Trophoblast cell (in vitro differentiated cells and primary cell): ENCODE data around the gene ARHGAP10.

Experiments used
- DNase-seq, 2 donors: peaks; one replicate each; pipeline ENCODE4 v3.0.0-alpha.2; 2016
- H2AFZ ChIP-seq: 2 replicates; pipeline ENCODE4 v1.6.1; 2013; ENCODE audit warnings: low read length, moderate library complexity, mild to moderate bottlenecking; ENCODE audit not compliant: insufficient read depth, poor library complexity
- H2AK5ac ChIP-seq: 2 replicates; pipeline ENCODE4 v1.6.1; 2013; ENCODE audit warnings: mild to moderate bottlenecking, low read length
- H2BK120ac ChIP-seq: 2 replicates; pipeline ENCODE4 v1.6.1; 2013; ENCODE audit warnings: low read length, mild to moderate bottlenecking, moderate library complexity; ENCODE audit not compliant: insufficient read depth, poor library complexity
- H2BK12ac ChIP-seq: 2 replicates; pipeline ENCODE4 v1.6.1; 2013; ENCODE audit warnings: mild to moderate bottlenecking, low read length, moderate library complexity
- H2BK5ac ChIP-seq: 2 replicates; pipeline ENCODE4 v1.6.1; 2013; ENCODE audit warnings: low read length, low read depth, moderate library complexity, mild to moderate bottlenecking; ENCODE audit not compliant: poor library complexity
- H3K14ac ChIP-seq: 2 replicates; pipeline ENCODE4 v1.6.1; 2013; ENCODE audit warnings: mild to moderate bottlenecking, low read length
- H3K18ac ChIP-seq: 2 replicates; pipeline ENCODE4 v1.6.1; 2013; ENCODE audit warnings: mild to moderate bottlenecking, low read length
- H3K23ac ChIP-seq: 2 replicates; pipeline ENCODE4 v1.6.1; 2013; ENCODE audit warnings: low read length
- H3K27ac ChIP-seq: 2 replicates; pipeline ENCODE4 v1.5.1; 2013; ENCODE audit warnings: low read depth, mild to moderate bottlenecking, inconsistent platforms, low read length, moderate library complexity
- H3K27me3 ChIP-seq: 2 replicates; pipeline ENCODE4 v1.6.1; 2013; ENCODE audit warnings: inconsistent platforms, mild to moderate bottlenecking, low read length, moderate library complexity; ENCODE audit not compliant: insufficient read depth
- H3K36me3 ChIP-seq, 2 experiments: 1 replicate in 1 of 2; 2 replicates in 1 of 2; pipeline ENCODE4 v1.6.1; 2013; ENCODE audit warnings: low read length in 2 of 2, mild to moderate bottlenecking in 2 of 2, moderate library complexity in 1 of 2; ENCODE audit not compliant: insufficient read depth in 2 of 2, control insufficient read depth in 1 of 2
- H3K4ac ChIP-seq: 2 replicates; pipeline ENCODE4 v1.6.1; 2013; ENCODE audit warnings: low read depth, mild to moderate bottlenecking, low read length, moderate library complexity
- H3K4me1 ChIP-seq, 2 experiments: 1 replicate in 1 of 2; 2 replicates in 1 of 2; pipeline ENCODE4 v1.6.1; 2013; ENCODE audit warnings: low read length in 2 of 2, mild to moderate bottlenecking in 2 of 2, moderate library complexity in 1 of 2; ENCODE audit not compliant: insufficient read depth in 2 of 2, control insufficient read depth in 1 of 2
- H3K4me2 ChIP-seq: 2 replicates; pipeline ENCODE4 v1.6.1; 2013; ENCODE audit warnings: inconsistent platforms, mild to moderate bottlenecking, low read length, moderate library complexity
- H3K4me3 ChIP-seq: 2 replicates; pipeline ENCODE4 v1.5.1; 2013; ENCODE audit warnings: mild to moderate bottlenecking, low read depth, low read length, inconsistent platforms
- H3K79me1 ChIP-seq: one replicate; pipeline ENCODE4 v1.6.1; 2013; ENCODE audit warnings: low read length
- H3K79me2 ChIP-seq: 2 replicates; pipeline ENCODE4 v1.6.1; 2013; ENCODE audit warnings: low read length, mild to moderate bottlenecking; ENCODE audit not compliant: control insufficient read depth, insufficient read depth, poor library complexity
- H3K9ac ChIP-seq: 2 replicates; pipeline ENCODE4 v1.6.1; 2013; ENCODE audit warnings: mild to moderate bottlenecking, low read length
- H3K9me3 ChIP-seq: 2 replicates; pipeline ENCODE4 v1.6.1; 2013; ENCODE audit warnings: low read depth, mild to moderate bottlenecking, control low read depth, inconsistent platforms, low read length; ENCODE audit not compliant: insufficient read depth
- H4K12ac ChIP-seq: 2 replicates; pipeline ENCODE4 v1.6.1; 2013; ENCODE audit warnings: low read depth, mild to moderate bottlenecking, low read length, moderate library complexity
- H4K8ac ChIP-seq: 2 replicates; pipeline ENCODE4 v1.6.1; 2013; ENCODE audit warnings: low read depth, mild to moderate bottlenecking, low read length, moderate library complexity
- H4K91ac ChIP-seq: one replicate; pipeline ENCODE4 v1.6.1; 2013; ENCODE audit warnings: low read depth, mild to moderate bottlenecking, low read length, moderate library complexity
- WGBS: extraction: QIAGEN DNeasy Blood & Tissue Kit; methylation state at CpG from one replicate; pipeline ENCODE4 v1.1.7; 2013; ENCODE audit warnings: missing lambda C conversion rate; ENCODE audit not compliant: insufficient read length, insufficient coverage; ENCODE audit errors: extremely low coverage; 5-methylcytosine and 5-hydroxymethylcytosine counted together

The ARHGAP10 gene

GRCh38 chr4:148089624-148090023 lies 357.7 kb downstream of the ARHGAP10 start:
- no peak overlapping the region for H4K91ac ChIP-seq
- H3K4ac ChIP-seq = no peak overlapping the region
- no peaks in the 10 kb centered on the region for H3K79me1 ChIP-seq
- H3K14ac ChIP-seq = no peak overlapping the region
- no peak overlapping the region for H2BK120ac ChIP-seq
- H3K9me3 ChIP-seq = peaks cover 5% of the 10 kb centered on the region
- H4K8ac ChIP-seq = no peak overlapping the region
- no peak for DNase-seq
- H3K27ac ChIP-seq = no peak overlapping the region
- H3K4me2 ChIP-seq = no peak overlapping the region
- no peaks in the 10 kb centered on the region for H3K79me2 ChIP-seq
- H3K9ac ChIP-seq = no peak overlapping the region
- H2BK12ac ChIP-seq = no peak overlapping the region
- H3K4me3 ChIP-seq = no peak overlapping the region
- H2AFZ ChIP-seq = no peak overlapping the region
- H4K12ac ChIP-seq = no peak overlapping the region
- no peak overlapping the region for H2BK5ac ChIP-seq
- H3K23ac ChIP-seq = no peak overlapping the region
- no CpG with 5 or more reads among the region's 6 CpGs for WGBS
- H3K18ac ChIP-seq = no peak overlapping the region
- H3K4me1 ChIP-seq = no peaks in the 10 kb centered on the region
- H3K27me3 ChIP-seq = no peaks in the 10 kb centered on the region
- no peak overlapping the region for H2AK5ac ChIP-seq
- H3K36me3 ChIP-seq = no peaks in the 10 kb centered on the region

- no CpG with 5 or more reads among the region's 6 CpGs for WGBS
- no peak overlapping the region for H2AK5ac ChIP-seq
Observed at GRCh38 chr4:148090029-148090428, 358.1 kb downstream of the ARHGAP10 start.

GRCh38 chr4:148090503-148091476 lies 358.9 kb downstream of the ARHGAP10 start:
- H3K9ac ChIP-seq = no peak overlapping the region
- no peak overlapping the region for H3K18ac ChIP-seq
- no peaks in the 10 kb centered on the region for H3K79me1 ChIP-seq
- no peak overlapping the region for H4K91ac ChIP-seq
- H3K27ac ChIP-seq = no peak overlapping the region
- H2BK5ac ChIP-seq = no peak overlapping the region
- H3K4ac ChIP-seq = no peak overlapping the region
- no peak overlapping the region for H3K14ac ChIP-seq
- no CpG with 5 or more reads among the region's 17 CpGs for WGBS
- no peak overlapping the region for H3K4me2 ChIP-seq
- no peak overlapping the region for H3K23ac ChIP-seq
- H4K8ac ChIP-seq = no peak overlapping the region
- H2AFZ ChIP-seq = no peak overlapping the region
- H3K79me2 ChIP-seq = no peaks in the 10 kb centered on the region
- no peak overlapping the region for H2AK5ac ChIP-seq
- no peaks in the 10 kb centered on the region for H3K27me3 ChIP-seq
- no peak overlapping the region for H2BK12ac ChIP-seq
- no peak overlapping the region for H3K4me3 ChIP-seq
- no peak overlapping the region for H2BK120ac ChIP-seq
- H4K12ac ChIP-seq = no peak overlapping the region
- peaks cover 6% of the 10 kb centered on the region for H3K9me3 ChIP-seq
- no peaks in the 10 kb centered on the region for H3K4me1 ChIP-seq
- no peak for DNase-seq
- no peaks in the 10 kb centered on the region for H3K36me3 ChIP-seq

More at GRCh38 chr4:148090029-148090428, 358.1 kb downstream of the ARHGAP10 start:
- Histone ChIP-seq H3K9me3 (peaks cover 5% of the 10 kb centered on the region), H4K12ac (no peak overlapping the region), H3K27me3 (no peaks in the 10 kb centered on the region), H4K91ac (no peak overlapping the region), H3K4ac (no peak overlapping the region), H3K4me2 (no peak overlapping the region), H3K4me3 (no peak overlapping the region), H3K9ac (no peak overlapping the region), H3K14ac (no peak overlapping the region), H3K18ac (no peak overlapping the region), H2AFZ (no peak overlapping the region), H3K4me1 (no peaks in the 10 kb centered on the region), H2BK5ac (no peak overlapping the region), H3K27ac (no peak overlapping the region), H3K23ac (no peak overlapping the region), H2BK120ac (no peak overlapping the region), H2BK12ac (no peak overlapping the region), H4K8ac (no peak overlapping the region), H3K79me1 (no peaks in the 10 kb centered on the region), H3K36me3 (no peaks in the 10 kb centered on the region), H3K79me2 (no peaks in the 10 kb centered on the region)
- no peak for DNase-seq

GRCh38 chr4:148091896-148092295 lies 360.0 kb downstream of the ARHGAP10 start:
- H4K8ac ChIP-seq = no peak overlapping the region
- H3K27ac ChIP-seq = no peak overlapping the region
- no CpG with 5 or more reads among the region's 4 CpGs for WGBS

More at GRCh38 chr4:148091896-148092295, 360.0 kb downstream of the ARHGAP10 start:
- H3K14ac ChIP-seq = no peak overlapping the region
- DNase-seq = no peak
- no peak overlapping the region for H2BK12ac ChIP-seq
- H3K9me3 ChIP-seq = peaks cover 6% of the 10 kb centered on the region
- no peak overlapping the region for H4K91ac ChIP-seq
- H2AK5ac ChIP-seq = no peak overlapping the region
- no peak overlapping the region for H3K9ac ChIP-seq
- H2AFZ ChIP-seq = no peak overlapping the region
- H3K4ac ChIP-seq = no peak overlapping the region
- no peak overlapping the region for H2BK5ac ChIP-seq
- H2BK120ac ChIP-seq = no peak overlapping the region
- no peak overlapping the region for H4K12ac ChIP-seq
- H3K36me3 ChIP-seq = no peaks in the 10 kb centered on the region
- no peaks in the 10 kb centered on the region for H3K27me3 ChIP-seq
- H3K23ac ChIP-seq = no peak overlapping the region
- H3K79me2 ChIP-seq = no peaks in the 10 kb centered on the region
- H3K18ac ChIP-seq = no peak overlapping the region
- no peak overlapping the region for H3K4me2 ChIP-seq
- no peak overlapping the region for H3K4me3 ChIP-seq
- H3K4me1 ChIP-seq = no peaks in the 10 kb centered on the region
- H3K79me1 ChIP-seq = no peaks in the 10 kb centered on the region
